ENCODE data around the gene PDCD2. TPM values are rescaled to one million over a fixed set of nuclear protein-coding genes. Genes with fewer than 3 reads are reported as not detected.

Gene PDCD2
- 36.7 and 43.0 TPM in 2 replicates for total RNA-seq

GRCh38 chr6:170584181-170584953 is at the start of gene PDCD2:
TSS of gene PDCD2 (minus strand) at chr6:170584637. CDS start at chr6:170584581, 56 bp downstream.

GRCh38 chr6:170554013-170554795 is 30.2 kb downstream of the PDCD2 start, which contains the start of gene TBP:
TSS of gene TBP (plus strand) at chr6:170554369. CDS start at chr6:170557030, 2,661 bp downstream.

GRCh38 chr6:170552765-170553533 is 31.5 kb downstream of the PDCD2 start, which contains the start of gene PSMB1:
TSS of gene PSMB1 (minus strand) at chr6:170553307. CDS start at chr6:170553242, 65 bp downstream.

Other genes with a start within 250 kb of the PDCD2 start
- 180 and 233 TPM in 2 replicates for gene PSMB1, start 31.3 kb downstream of the PDCD2 start, total RNA-seq
- gene TBP, start 30.3 kb downstream of the PDCD2 start, total RNA-seq = 9.6 and 14.9 TPM in 2 replicates

All from smooth muscle cell of the pulmonary artery (primary cell).